ENCODE measurements around the gene N4BP3. TPM values are rescaled to one million over a fixed set of nuclear protein-coding genes. Genes with fewer than 3 reads are reported as not detected.

N4BP3 gene
- total RNA-seq, 2 donors from 2014 or later, result 0.07 TPM; not detected in 1

GRCh38 chr5:178174456-178174855 lies 61.1 kb downstream of the N4BP3 start:
- Histone ChIP-seq H3K36me3 (no peaks in the 10 kb centered on the region), H3K4me3 (no peak overlapping the region), H3K27ac (no peak overlapping the region), H3K4me1 (ENCODE audit: control insufficient read depth in 1 of 2, low read depth in 2 of 2) (no peaks in the 10 kb centered on the region), H3K27me3 (replicated peaks; ENCODE audit: insufficient read depth) (no peaks in the 10 kb centered on the region), H3K9me3 (no peaks in the 10 kb centered on the region)
- ATAC-seq (ENCODE audit: insufficient number of reproducible peaks, low FRiP score, low read depth), result no peak
- TF ChIP-seq, protein P1, sequence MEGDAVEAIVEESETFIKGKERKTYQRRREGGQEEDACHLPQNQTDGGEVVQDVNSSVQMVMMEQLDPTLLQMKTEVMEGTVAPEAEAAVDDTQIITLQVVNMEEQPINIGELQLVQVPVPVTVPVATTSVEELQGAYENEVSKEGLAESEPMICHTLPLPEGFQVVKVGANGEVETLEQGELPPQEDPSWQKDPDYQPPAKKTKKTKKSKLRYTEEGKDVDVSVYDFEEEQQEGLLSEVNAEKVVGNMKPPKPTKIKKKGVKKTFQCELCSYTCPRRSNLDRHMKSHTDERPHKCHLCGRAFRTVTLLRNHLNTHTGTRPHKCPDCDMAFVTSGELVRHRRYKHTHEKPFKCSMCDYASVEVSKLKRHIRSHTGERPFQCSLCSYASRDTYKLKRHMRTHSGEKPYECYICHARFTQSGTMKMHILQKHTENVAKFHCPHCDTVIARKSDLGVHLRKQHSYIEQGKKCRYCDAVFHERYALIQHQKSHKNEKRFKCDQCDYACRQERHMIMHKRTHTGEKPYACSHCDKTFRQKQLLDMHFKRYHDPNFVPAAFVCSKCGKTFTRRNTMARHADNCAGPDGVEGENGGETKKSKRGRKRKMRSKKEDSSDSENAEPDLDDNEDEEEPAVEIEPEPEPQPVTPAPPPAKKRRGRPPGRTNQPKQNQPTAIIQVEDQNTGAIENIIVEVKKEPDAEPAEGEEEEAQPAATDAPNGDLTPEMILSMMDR (IDR thresholded peaks at IDR 0.05), result no peak
- no peak for DNase-seq (ENCODE audit: low spot score)

Other genes starting within 250 kb of the N4BP3 start
- not detected for gene PROP1, start 117.3 kb upstream of the N4BP3 start, total RNA-seq
- gene RMND5B, start 17.5 kb downstream of the N4BP3 start, total RNA-seq, result 10 to 100 TPM; 45.0 to 59.4 TPM
- 100 to 1,000 TPM in 1 of 2 donors, 10 to 100 TPM in 1; 99.4 to 107 TPM for gene NHP2, start 40.4 kb downstream of the N4BP3 start, total RNA-seq
- not detected for gene GMCL2, start 73.8 kb downstream of the N4BP3 start, total RNA-seq
- gene HNRNPAB, start 91.0 kb downstream of the N4BP3 start, total RNA-seq, result 100 to 1,000 TPM in 1 of 2 donors, 10 to 100 TPM in 1; 66.3 to 124 TPM
- gene PHYKPL, start 119.3 kb downstream of the N4BP3 start, total RNA-seq, result 10 to 100 TPM; 78.3 to 94.8 TPM